ENCODE data around the gene FNDC3A.

Gene FNDC3A

DNA sequence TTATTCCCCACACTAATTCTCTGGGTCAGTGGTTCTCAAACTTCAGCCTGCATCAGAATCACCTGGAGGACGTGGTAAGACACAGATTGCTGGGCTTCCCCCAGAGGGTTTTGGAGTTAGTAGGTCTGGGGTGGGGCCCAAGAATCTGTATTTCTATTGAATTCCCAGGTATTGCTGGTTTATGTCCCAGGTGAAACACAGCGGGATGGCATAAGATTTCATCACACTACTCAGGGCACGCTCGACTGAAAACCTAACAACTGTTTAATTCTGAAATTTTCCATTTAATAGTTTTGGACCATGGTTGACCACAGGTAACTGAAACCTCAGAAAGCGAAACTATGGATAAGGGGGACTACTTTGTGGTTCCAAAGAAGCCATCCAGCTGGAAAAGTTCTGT lies 250.9 kb downstream of the FNDC3A start:
- Histone ChIP-seq H3K4me1 (ENCODE audit: control insufficient read depth in 1 of 2, insufficient read depth in 2 of 2, low read length in 2 of 2) (no peaks in the 10 kb centered on the region), H3K9me3 (ENCODE audit: control insufficient read depth in 1 of 2, low read length in 2 of 2) (no peaks in the 10 kb centered on the region), H3K27ac (ENCODE audit: low read length) (no peak overlapping the region), H3K27me3 (ENCODE audit: low read depth, low read length) (peaks cover 9% of the 10 kb centered on the region), H3K36me3 (ENCODE audit: control insufficient read depth in 1 of 2, insufficient read depth in 2 of 2, low read length in 2 of 2) (no peaks in the 10 kb centered on the region), H3K4me3 (ENCODE audit: low read depth in 1 of 2, low read length in 2 of 2) (no peak overlapping the region)

DNA sequence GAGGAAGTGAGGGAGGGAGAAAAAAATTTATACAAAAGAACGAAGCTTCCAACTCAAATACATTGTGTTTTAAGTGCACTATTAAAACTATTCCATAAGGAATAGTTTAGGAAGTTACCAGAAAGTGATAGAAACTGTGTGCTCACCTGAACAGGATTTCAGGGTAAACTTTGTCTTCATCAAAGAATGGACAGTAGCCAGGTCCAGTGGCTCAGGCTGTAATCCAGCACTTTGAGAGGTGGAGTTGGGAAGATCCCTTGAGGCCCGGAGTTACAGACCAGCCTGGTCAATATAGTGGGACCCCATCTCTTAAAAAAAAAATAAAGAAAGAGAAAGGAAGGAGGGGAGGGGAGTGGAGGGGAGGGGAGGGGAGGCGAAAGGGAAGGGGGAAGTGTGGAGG lies 259.0 kb downstream of the FNDC3A start:
- Histone ChIP-seq H3K4me1 (ENCODE audit: control insufficient read depth in 1 of 2, insufficient read depth in 2 of 2, low read length in 2 of 2) (no peaks in the 10 kb centered on the region), H3K27ac (ENCODE audit: low read length) (no peak overlapping the region), H3K9me3 (ENCODE audit: control insufficient read depth in 1 of 2, low read length in 2 of 2) (no peaks in the 10 kb centered on the region), H3K36me3 (ENCODE audit: control insufficient read depth in 1 of 2, insufficient read depth in 2 of 2, low read length in 2 of 2) (no peaks in the 10 kb centered on the region), H3K27me3 (ENCODE audit: low read depth, low read length) (no peaks in the 10 kb centered on the region), H3K4me3 (ENCODE audit: low read depth in 1 of 2, low read length in 2 of 2) (no peak overlapping the region)

DNA sequence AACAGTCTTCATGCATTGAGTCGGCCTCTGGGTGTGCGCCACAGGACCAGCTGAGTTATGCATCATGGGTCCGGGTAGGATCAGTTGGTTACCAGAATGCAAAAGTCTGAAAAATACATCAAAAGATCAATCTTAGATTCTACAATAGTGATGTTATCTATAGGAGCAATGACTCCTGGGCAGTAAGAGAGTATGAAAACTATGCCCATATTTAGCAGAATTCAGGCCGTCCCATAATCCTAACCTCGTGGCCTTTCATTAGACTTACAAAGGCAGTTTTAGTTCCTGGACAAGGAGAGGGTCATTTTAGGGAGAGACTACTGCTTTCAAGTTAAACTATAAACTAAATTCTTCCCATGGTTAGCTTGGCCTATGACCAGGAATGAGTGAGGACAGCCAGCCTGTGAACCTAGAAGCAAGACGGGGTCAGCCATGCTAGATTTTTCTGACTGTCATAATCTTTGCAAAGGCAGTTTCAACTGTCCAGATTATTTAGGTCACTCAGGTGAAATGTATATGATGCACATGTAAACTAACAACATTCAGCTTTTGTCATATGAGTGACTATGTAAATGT lies 260.2 kb downstream of the FNDC3A start:
- Histone ChIP-seq H3K4me1 (ENCODE audit: control insufficient read depth in 1 of 2, insufficient read depth in 2 of 2, low read length in 2 of 2) (no peaks in the 10 kb centered on the region), H3K9me3 (ENCODE audit: control insufficient read depth in 1 of 2, low read length in 2 of 2) (no peaks in the 10 kb centered on the region), H3K27ac (ENCODE audit: low read length) (no peak overlapping the region), H3K4me3 (ENCODE audit: low read depth in 1 of 2, low read length in 2 of 2) (no peak overlapping the region), H3K36me3 (ENCODE audit: control insufficient read depth in 1 of 2, insufficient read depth in 2 of 2, low read length in 2 of 2) (no peaks in the 10 kb centered on the region), H3K27me3 (ENCODE audit: low read depth, low read length) (no peaks in the 10 kb centered on the region)

DNA sequence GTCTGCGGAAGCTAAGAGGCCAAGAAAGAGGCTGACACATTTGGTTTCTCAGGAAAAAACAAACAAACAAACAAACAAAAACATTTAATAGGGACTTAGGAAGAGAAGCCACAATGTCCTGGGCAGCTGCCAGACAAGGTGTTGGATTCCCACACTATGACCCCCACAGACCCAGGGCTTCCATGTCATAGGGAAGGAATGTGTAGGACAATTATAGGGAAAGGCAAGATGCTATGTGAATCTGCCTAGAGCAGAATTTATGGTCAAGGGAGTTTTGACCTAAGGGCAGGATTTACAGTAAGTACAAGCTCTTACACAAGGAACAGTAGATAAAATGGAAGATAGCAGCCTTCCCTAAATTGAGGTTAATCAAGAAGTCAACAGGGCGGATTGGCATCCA lies 262.9 kb downstream of the FNDC3A start:
- Histone ChIP-seq H3K36me3 (ENCODE audit: control insufficient read depth in 1 of 2, insufficient read depth in 2 of 2, low read length in 2 of 2) (no peaks in the 10 kb centered on the region), H3K4me1 (ENCODE audit: control insufficient read depth in 1 of 2, insufficient read depth in 2 of 2, low read length in 2 of 2) (no peaks in the 10 kb centered on the region), H3K4me3 (ENCODE audit: low read depth in 1 of 2, low read length in 2 of 2) (no peak overlapping the region), H3K27me3 (ENCODE audit: low read depth, low read length) (no peaks in the 10 kb centered on the region), H3K27ac (ENCODE audit: low read length) (no peak overlapping the region), H3K9me3 (ENCODE audit: control insufficient read depth in 1 of 2, low read length in 2 of 2) (no peaks in the 10 kb centered on the region)

DNA sequence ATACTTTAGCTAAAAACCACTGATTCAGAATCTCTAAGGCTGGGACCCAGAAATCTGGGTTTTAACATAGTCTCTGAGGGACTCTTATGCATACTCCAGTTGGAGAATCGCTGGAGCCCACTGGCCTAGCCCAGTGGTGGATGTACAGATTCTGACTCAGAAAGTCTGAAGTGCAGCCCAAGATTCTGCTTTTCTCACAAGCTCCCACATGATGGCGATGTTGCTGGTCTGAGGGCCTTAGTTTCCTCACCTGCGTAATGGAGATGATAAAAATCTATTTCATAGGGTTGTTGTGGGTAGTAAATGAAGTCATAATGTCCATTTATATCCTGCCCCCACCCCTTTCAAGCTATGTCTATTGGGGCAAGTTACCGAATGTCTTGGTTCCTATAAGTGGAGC lies 264.3 kb downstream of the FNDC3A start:
- Histone ChIP-seq H3K4me1 (ENCODE audit: control insufficient read depth in 1 of 2, insufficient read depth in 2 of 2, low read length in 2 of 2) (no peaks in the 10 kb centered on the region), H3K27me3 (ENCODE audit: low read depth, low read length) (no peaks in the 10 kb centered on the region), H3K27ac (ENCODE audit: low read length) (no peak overlapping the region), H3K36me3 (ENCODE audit: control insufficient read depth in 1 of 2, insufficient read depth in 2 of 2, low read length in 2 of 2) (no peaks in the 10 kb centered on the region), H3K9me3 (ENCODE audit: control insufficient read depth in 1 of 2, low read length in 2 of 2) (no peaks in the 10 kb centered on the region), H3K4me3 (ENCODE audit: low read depth in 1 of 2, low read length in 2 of 2) (no peak overlapping the region)

DNA sequence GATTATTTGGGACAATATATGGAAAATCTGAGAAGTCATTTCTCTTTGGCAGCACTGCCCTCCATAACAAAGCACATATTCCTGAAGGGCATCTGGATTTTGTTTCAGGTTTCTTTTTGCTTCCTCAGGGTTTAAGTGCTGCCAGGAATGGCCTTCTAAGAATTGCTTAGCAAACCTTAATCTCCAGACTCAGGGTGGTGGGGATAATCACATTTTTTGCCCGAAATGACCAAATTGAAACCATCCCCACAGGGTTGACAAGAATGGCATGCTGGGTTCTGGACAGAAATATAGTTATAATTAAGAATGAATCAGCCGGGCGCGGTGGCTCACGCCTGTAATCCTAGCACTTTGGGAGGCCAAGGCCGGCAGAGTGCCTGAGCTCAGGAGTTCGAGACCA lies 265.6 kb downstream of the FNDC3A start:
- Histone ChIP-seq H3K27me3 (ENCODE audit: low read depth, low read length) (no peaks in the 10 kb centered on the region), H3K9me3 (ENCODE audit: control insufficient read depth in 1 of 2, low read length in 2 of 2) (no peaks in the 10 kb centered on the region), H3K4me1 (ENCODE audit: control insufficient read depth in 1 of 2, insufficient read depth in 2 of 2, low read length in 2 of 2) (no peaks in the 10 kb centered on the region), H3K4me3 (ENCODE audit: low read depth in 1 of 2, low read length in 2 of 2) (no peak overlapping the region), H3K36me3 (ENCODE audit: control insufficient read depth in 1 of 2, insufficient read depth in 2 of 2, low read length in 2 of 2) (no peaks in the 10 kb centered on the region), H3K27ac (ENCODE audit: low read length) (no peak overlapping the region)

DNA sequence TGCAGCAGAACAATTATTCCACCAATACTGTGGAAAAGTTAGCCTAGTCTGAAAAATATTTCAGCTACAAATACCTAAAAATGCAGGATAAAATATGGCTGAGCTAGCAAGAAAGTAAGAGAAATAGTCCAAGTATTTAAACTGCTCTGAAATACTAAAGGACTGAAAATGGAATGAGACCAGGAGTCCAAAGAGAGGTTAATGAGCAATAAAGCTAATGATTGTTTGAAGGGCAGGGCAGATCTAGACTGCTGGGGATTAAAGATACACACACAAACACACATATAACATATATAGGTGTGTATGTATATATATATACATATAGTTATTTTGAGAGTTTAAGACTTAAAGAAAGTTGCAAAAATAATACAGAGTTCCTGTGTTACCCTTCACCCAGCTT lies 269.4 kb downstream of the FNDC3A start:
- Histone ChIP-seq H3K27ac (ENCODE audit: low read length) (no peak overlapping the region), H3K27me3 (ENCODE audit: low read depth, low read length) (no peaks in the 10 kb centered on the region), H3K9me3 (ENCODE audit: control insufficient read depth in 1 of 2, low read length in 2 of 2) (no peaks in the 10 kb centered on the region), H3K4me3 (ENCODE audit: low read depth in 1 of 2, low read length in 2 of 2) (no peak overlapping the region), H3K4me1 (ENCODE audit: control insufficient read depth in 1 of 2, insufficient read depth in 2 of 2, low read length in 2 of 2) (peaks cover 0 to 22% of the 10 kb centered on the region in 2 donors), H3K36me3 (ENCODE audit: control insufficient read depth in 1 of 2, insufficient read depth in 2 of 2, low read length in 2 of 2) (peaks cover 0 to 4% of the 10 kb centered on the region in 2 donors)

DNA sequence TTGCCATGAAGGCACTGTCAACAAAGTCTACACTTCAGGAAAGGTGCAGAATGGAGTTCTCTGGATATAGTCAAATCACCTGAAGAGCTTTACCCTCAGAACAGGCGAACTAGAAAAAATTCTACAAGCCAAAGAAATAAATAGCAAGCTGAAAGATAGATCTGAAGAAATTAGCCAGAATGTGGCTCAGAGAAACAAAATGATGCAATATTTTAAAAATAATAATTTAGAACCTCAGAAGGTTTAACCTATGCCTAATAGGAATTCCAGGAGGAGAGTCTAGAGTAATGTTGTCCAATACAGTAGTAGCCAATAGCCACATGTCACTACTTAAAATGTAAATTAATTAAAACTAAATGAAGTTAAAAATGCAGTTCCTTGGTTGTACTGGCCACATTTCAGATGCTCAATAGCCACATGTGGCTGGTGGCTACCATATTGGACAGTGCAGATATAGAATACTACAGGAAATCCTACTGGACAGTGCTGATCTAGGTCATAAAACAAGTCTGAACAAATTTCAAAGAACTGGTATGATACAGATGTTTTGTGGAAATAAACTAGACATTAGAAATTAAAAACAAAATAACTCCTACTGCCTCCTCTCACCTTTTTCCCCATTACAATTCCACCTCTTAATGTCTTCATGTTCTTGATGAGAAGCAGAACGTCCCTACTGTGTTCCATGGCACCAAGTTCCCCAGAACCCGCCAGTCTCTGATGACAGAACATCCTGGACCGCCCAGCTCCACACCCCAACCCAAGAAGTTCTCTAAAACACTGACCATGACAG lies 271.3 kb downstream of the FNDC3A start:
- Histone ChIP-seq H3K4me1 (ENCODE audit: control insufficient read depth in 1 of 2, insufficient read depth in 2 of 2, low read length in 2 of 2) (peaks cover 0 to 26% of the 10 kb centered on the region in 2 donors), H3K9me3 (ENCODE audit: control insufficient read depth in 1 of 2, low read length in 2 of 2) (no peaks in the 10 kb centered on the region), H3K27ac (ENCODE audit: low read length) (peak overlapping the region; percentile 94), H3K27me3 (ENCODE audit: low read depth, low read length) (no peaks in the 10 kb centered on the region), H3K36me3 (ENCODE audit: control insufficient read depth in 1 of 2, insufficient read depth in 2 of 2, low read length in 2 of 2) (peaks cover 0 to 4% of the 10 kb centered on the region in 2 donors), H3K4me3 (ENCODE audit: low read depth in 1 of 2, low read length in 2 of 2) (peak overlapping the region; percentile 78 to 91)

DNA sequence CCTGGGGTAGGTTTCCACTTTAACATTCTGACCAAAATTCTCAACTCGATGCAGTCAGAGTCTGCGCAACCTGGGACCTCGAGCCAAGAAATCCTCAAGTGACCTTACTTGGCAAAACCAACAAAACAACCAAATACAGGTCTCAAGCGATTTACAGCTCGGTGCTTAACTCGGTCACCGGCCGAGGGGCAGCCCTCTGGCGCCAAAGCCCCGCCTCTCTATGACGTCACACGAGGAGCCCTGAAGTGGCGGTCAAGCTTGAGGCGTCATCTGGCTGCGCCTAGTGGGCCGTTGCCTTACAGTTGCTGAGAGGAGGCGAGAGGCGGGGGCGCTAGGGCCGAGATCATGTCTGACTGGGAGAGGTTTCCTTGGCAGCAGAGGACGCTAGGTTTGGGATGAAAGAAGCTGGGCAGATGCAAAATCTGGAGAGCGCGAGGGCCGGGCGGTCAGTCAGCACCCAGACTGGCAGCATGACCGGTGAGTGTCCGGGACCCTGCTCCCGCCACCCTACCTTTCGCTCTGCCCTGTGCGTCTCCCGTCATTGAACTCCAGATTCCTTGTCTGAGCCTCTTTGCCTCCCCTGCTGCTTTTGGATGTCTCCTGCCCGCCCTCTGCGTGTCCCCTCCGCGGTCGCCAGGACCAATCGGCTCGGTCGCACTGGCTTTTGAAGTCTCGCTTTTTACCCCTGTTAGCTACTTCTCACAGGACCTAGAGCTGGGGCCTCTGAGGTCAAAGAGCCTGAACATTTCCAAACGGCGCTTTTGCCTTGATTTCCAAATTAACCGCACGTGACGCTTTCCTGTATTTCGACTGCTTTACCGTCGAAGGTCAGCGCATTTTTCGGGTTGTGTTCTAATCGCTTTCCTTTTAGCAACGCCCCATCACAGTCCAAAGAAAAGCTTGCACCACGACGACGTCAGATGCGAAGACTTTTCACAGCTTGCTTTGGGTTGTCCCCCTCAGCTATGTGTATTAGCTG lies 272.2 kb downstream of the FNDC3A start, which contains the start of gene CDADC1:
TSS of gene CDADC1 (plus strand) at position 283 of the 979 bp plus-strand sequence. CDS start at position 396, 113 bp downstream.
- H3K36me3 ChIP-seq (ENCODE audit: control insufficient read depth in 1 of 2, insufficient read depth in 2 of 2, low read length in 2 of 2), result peaks cover 0 to 4% of the 10 kb centered on the region in 2 donors
- H3K27ac ChIP-seq (ENCODE audit: low read length), result peak within 1 kb of the TSS; percentile 94
- H3K9me3 ChIP-seq (ENCODE audit: control insufficient read depth in 1 of 2, low read length in 2 of 2), result no peaks in the 10 kb centered on the region
- H3K4me3 ChIP-seq (ENCODE audit: low read depth in 1 of 2, low read length in 2 of 2), result peak within 1 kb of the TSS; percentile 78 to 91
- H3K27me3 ChIP-seq (ENCODE audit: low read depth, low read length), result no peaks in the 10 kb centered on the region
- peaks cover 0 to 26% of the 10 kb centered on the region in 2 donors for H3K4me1 ChIP-seq (ENCODE audit: control insufficient read depth in 1 of 2, insufficient read depth in 2 of 2, low read length in 2 of 2)

DNA sequence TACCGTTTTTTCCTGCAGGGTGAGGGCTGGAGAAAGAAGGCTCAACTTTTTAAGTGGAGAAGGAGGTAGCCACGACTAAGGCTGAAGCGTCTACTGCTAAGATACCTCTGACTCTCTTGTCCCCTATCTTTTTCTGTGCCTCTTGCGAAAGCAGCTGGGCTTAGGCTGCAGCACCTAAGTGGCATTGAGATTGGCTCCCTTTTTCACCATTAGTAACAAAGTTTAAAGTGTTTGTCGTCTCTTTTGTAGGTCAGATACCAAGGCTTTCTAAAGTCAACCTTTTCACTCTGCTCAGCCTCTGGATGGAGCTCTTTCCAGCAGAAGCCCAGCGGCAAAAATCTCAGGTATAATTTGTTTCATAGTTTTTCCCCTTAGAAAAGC lies 272.9 kb downstream of the FNDC3A start:
- peak overlapping the region; percentile 78 to 91 for H3K4me3 ChIP-seq (ENCODE audit: low read depth in 1 of 2, low read length in 2 of 2)
- H3K9me3 ChIP-seq (ENCODE audit: control insufficient read depth in 1 of 2, low read length in 2 of 2), result no peaks in the 10 kb centered on the region
- peaks cover 0 to 4% of the 10 kb centered on the region in 2 donors for H3K36me3 ChIP-seq (ENCODE audit: control insufficient read depth in 1 of 2, insufficient read depth in 2 of 2, low read length in 2 of 2)

DNA sequence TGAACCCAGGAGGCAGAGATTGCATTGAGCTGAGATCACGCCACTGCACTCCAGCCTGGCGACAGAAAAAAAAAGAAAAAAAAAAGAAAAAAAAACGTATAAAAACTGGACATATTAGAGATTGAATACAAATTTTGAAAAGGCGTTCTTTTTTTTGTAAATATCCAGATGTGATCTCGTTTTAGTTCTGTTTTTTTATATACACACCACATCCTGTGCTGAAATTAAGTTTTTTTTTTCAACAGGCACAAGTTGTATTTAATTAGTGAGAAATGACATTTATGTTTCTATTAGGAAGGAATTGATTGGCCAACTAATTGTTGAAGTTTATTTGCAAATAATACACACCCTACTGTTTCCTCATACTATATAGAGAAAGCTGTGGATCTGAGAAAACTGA lies 275.6 kb downstream of the FNDC3A start:
- Histone ChIP-seq H3K4me3 (ENCODE audit: low read depth in 1 of 2, low read length in 2 of 2) (no peak overlapping the region), H3K36me3 (ENCODE audit: control insufficient read depth in 1 of 2, insufficient read depth in 2 of 2, low read length in 2 of 2) (peaks cover 4 to 14% of the 10 kb centered on the region in 2 donors), H3K9me3 (ENCODE audit: control insufficient read depth in 1 of 2, low read length in 2 of 2) (no peaks in the 10 kb centered on the region), H3K27ac (ENCODE audit: low read length) (no peak overlapping the region), H3K27me3 (ENCODE audit: low read depth, low read length) (no peaks in the 10 kb centered on the region), H3K4me1 (ENCODE audit: control insufficient read depth in 1 of 2, insufficient read depth in 2 of 2, low read length in 2 of 2) (peaks cover 0 to 26% of the 10 kb centered on the region in 2 donors)

More for the DNA sequence above, 272.9 kb downstream of the FNDC3A start:
- peak overlapping the region; percentile 94 for H3K27ac ChIP-seq (ENCODE audit: low read length)
- no peaks in the 10 kb centered on the region for H3K27me3 ChIP-seq (ENCODE audit: low read depth, low read length)
- H3K4me1 ChIP-seq (ENCODE audit: control insufficient read depth in 1 of 2, insufficient read depth in 2 of 2, low read length in 2 of 2), result peaks cover 0 to 26% of the 10 kb centered on the region in 2 donors

All from muscle layer of duodenum (tissue), 2 donors.